Activated naive CD4-positive, alpha-beta T cell treated with anti-CD3 and anti-CD28 coated beads for 36 hours (primary cell): ENCODE data around the gene JAZF1. TPM values are rescaled to one million over a fixed set of nuclear protein-coding genes. Genes with fewer than 3 reads are reported as not detected.

Experiments
- CTCF ChIA-PET: fragments of 350-600 bp; sonication (Branson Sonifier 250); formaldehyde crosslinking; loops from one replicate; lab custom pipeline; 2021; ENCODE audit warnings: antibody characterized with exemption; lab: Charles Lee
- DNase-seq: peaks from one replicate; pipeline ENCODE4 v3.0.0-alpha.2; 2020
- H3K27ac Mint-ChIP-seq: one replicate; pipeline ENCODE4 v1.8.0; 2021; ENCODE audit warnings: mild to moderate bottlenecking, mixed read lengths
- H3K27me3 Mint-ChIP-seq: one replicate; pipeline ENCODE4 v1.8.0; 2021; ENCODE audit warnings: low read depth, mixed read lengths
- H3K36me3 Mint-ChIP-seq: one replicate; pipeline ENCODE4 v1.8.0; 2021; ENCODE audit warnings: low read depth, mixed read lengths
- H3K4me1 Mint-ChIP-seq: one replicate; pipeline ENCODE4 v1.8.0; 2021; ENCODE audit warnings: low read depth, mixed read lengths
- H3K4me3 Mint-ChIP-seq: one replicate; pipeline ENCODE4 v1.8.0; 2021; ENCODE audit warnings: mild to moderate bottlenecking, moderate library complexity, mixed read lengths
- H3K9me3 Mint-ChIP-seq: one replicate; pipeline ENCODE4 v1.8.0; 2021; ENCODE audit warnings: mixed read lengths
- intact Hi-C: fragments of 100-400 bp; cut with micrococcal nuclease; formaldehyde crosslinking; loops from one replicate; pipeline ENCODE4 v1.15.1; 2023
- total RNA-seq, 2 experiments: library from RNA; stranded (reverse); gene quantifications; one replicate each; pipeline ENCODE4 v1.2.3, GENCODE V29; 2021

Gene JAZF1
- total RNA-seq, 2 experiments from 2014 or later, result 3.4 to 4.7 TPM

GRCh38 chr7:28144266-28144665 is 36.3 kb downstream of the JAZF1 start:
- intact Hi-C loops, result no loop called here
- no peak overlapping the region for H3K4me3 Mint-ChIP-seq
- no peaks in the 10 kb centered on the region for H3K27me3 Mint-ChIP-seq
- no peak overlapping the region for H3K27ac Mint-ChIP-seq
- CTCF ChIA-PET, result no interaction called here
- no peaks in the 10 kb centered on the region for H3K9me3 Mint-ChIP-seq
- peaks cover 9% of the 10 kb centered on the region for H3K4me1 Mint-ChIP-seq
- no peaks in the 10 kb centered on the region for H3K36me3 Mint-ChIP-seq
- DNase-seq, result no peak

- intact Hi-C loops, result loop anchor here (1.0 kb wide), 1 partner anchor 130 kb away; no protein-coding TSS in a partner anchor
These were observed 37.9 kb downstream of the JAZF1 start for GRCh38 chr7:28142650-28143049.

GRCh38 chr7:28140979-28141378 is 39.6 kb downstream of the JAZF1 start:
- H3K36me3 Mint-ChIP-seq, result no peaks in the 10 kb centered on the region
- no peak overlapping the region for H3K27ac Mint-ChIP-seq
- intact Hi-C loops, result no loop called here
- H3K9me3 Mint-ChIP-seq, result no peaks in the 10 kb centered on the region
- no peak overlapping the region for H3K4me3 Mint-ChIP-seq
- no peak for DNase-seq
- H3K27me3 Mint-ChIP-seq, result no peaks in the 10 kb centered on the region
- CTCF ChIA-PET, result interaction anchor here (1.0 kb wide), 1 partner anchor 25 kb away, joined by 5 read pairs; no protein-coding TSS in a partner anchor
- peaks cover 9% of the 10 kb centered on the region for H3K4me1 Mint-ChIP-seq

More at GRCh38 chr7:28142650-28143049, 37.9 kb downstream of the JAZF1 start:
- DNase-seq, result peak; percentile 25
- CTCF ChIA-PET, result interaction anchor here (1.0 to 1.4 kb wide), 2 partner anchors 44 to 49 kb away, joined by 3 to 4 read pairs; no protein-coding TSS in a partner anchor
- Mint-ChIP-seq H3K4me1 (peaks cover 9% of the 10 kb centered on the region), H3K4me3 (no peak overlapping the region), H3K27ac (no peak overlapping the region), H3K9me3 (no peaks in the 10 kb centered on the region), H3K36me3 (no peaks in the 10 kb centered on the region), H3K27me3 (no peaks in the 10 kb centered on the region)

- H3K4me1 Mint-ChIP-seq, result peaks cover 3% of the 10 kb centered on the region
- no peaks in the 10 kb centered on the region for H3K9me3 Mint-ChIP-seq
- no peaks in the 10 kb centered on the region for H3K27me3 Mint-ChIP-seq
- no peak overlapping the region for H3K4me3 Mint-ChIP-seq
- CTCF ChIA-PET, result no interaction called here
- no peak for DNase-seq
- intact Hi-C loops, result no loop called here
- H3K36me3 Mint-ChIP-seq, result no peaks in the 10 kb centered on the region
- no peak overlapping the region for H3K27ac Mint-ChIP-seq
These were observed 41.8 kb downstream of the JAZF1 start for GRCh38 chr7:28138837-28139236.

GRCh38 chr7:28137463-28137862 is 43.1 kb downstream of the JAZF1 start:
- no peak overlapping the region for H3K27ac Mint-ChIP-seq
- peaks cover 8% of the 10 kb centered on the region for H3K4me1 Mint-ChIP-seq
- no peak for DNase-seq
- H3K27me3 Mint-ChIP-seq, result no peaks in the 10 kb centered on the region
- intact Hi-C loops, result no loop called here
- CTCF ChIA-PET, result interaction anchor here (0.6 to 0.7 kb wide), 2 partner anchors 10 to 610 kb away, joined by 3 read pairs; no protein-coding TSS in a partner anchor
- H3K9me3 Mint-ChIP-seq, result no peaks in the 10 kb centered on the region
- no peak overlapping the region for H3K4me3 Mint-ChIP-seq
- H3K36me3 Mint-ChIP-seq, result no peaks in the 10 kb centered on the region

GRCh38 chr7:28136885-28137284 is 43.7 kb downstream of the JAZF1 start:
- H3K27ac Mint-ChIP-seq, result no peak overlapping the region
- CTCF ChIA-PET, result interaction anchor here (0.6 kb wide), 1 partner anchor 610 kb away, joined by 3 read pairs; no protein-coding TSS in a partner anchor
- H3K4me3 Mint-ChIP-seq, result no peak overlapping the region
- intact Hi-C loops, result no loop called here
- no peaks in the 10 kb centered on the region for H3K36me3 Mint-ChIP-seq
- peaks cover 8% of the 10 kb centered on the region for H3K4me1 Mint-ChIP-seq
- no peaks in the 10 kb centered on the region for H3K9me3 Mint-ChIP-seq
- no peaks in the 10 kb centered on the region for H3K27me3 Mint-ChIP-seq
- DNase-seq, result no peak

- Mint-ChIP-seq H3K27me3 (no peaks in the 10 kb centered on the region), H3K36me3 (no peaks in the 10 kb centered on the region), H3K27ac (no peak overlapping the region), H3K4me1 (peaks cover 8% of the 10 kb centered on the region), H3K9me3 (no peaks in the 10 kb centered on the region), H3K4me3 (no peak overlapping the region)
- CTCF ChIA-PET, result no interaction called here
- intact Hi-C loops, result no loop called here
- DNase-seq, result no peak
These were observed 44.2 kb downstream of the JAZF1 start for GRCh38 chr7:28136420-28136819.

GRCh38 chr7:28135760-28136159 is 44.8 kb downstream of the JAZF1 start:
- no peak overlapping the region for H3K27ac Mint-ChIP-seq
- no peaks in the 10 kb centered on the region for H3K9me3 Mint-ChIP-seq
- CTCF ChIA-PET, result no interaction called here

GRCh38 chr7:28135315-28135714 is 45.3 kb downstream of the JAZF1 start:
- CTCF ChIA-PET, result no interaction called here
- intact Hi-C loops, result no loop called here
- no peaks in the 10 kb centered on the region for H3K9me3 Mint-ChIP-seq
- H3K36me3 Mint-ChIP-seq, result no peaks in the 10 kb centered on the region
- H3K27me3 Mint-ChIP-seq, result no peaks in the 10 kb centered on the region
- H3K4me3 Mint-ChIP-seq, result no peak overlapping the region
- DNase-seq, result no peak
- no peak overlapping the region for H3K27ac Mint-ChIP-seq
- H3K4me1 Mint-ChIP-seq, result peaks cover 8% of the 10 kb centered on the region

More at GRCh38 chr7:28135760-28136159, 44.8 kb downstream of the JAZF1 start:
- DNase-seq, result no peak
- intact Hi-C loops, result no loop called here
- Mint-ChIP-seq H3K4me3 (no peak overlapping the region), H3K27me3 (no peaks in the 10 kb centered on the region), H3K4me1 (peaks cover 8% of the 10 kb centered on the region), H3K36me3 (no peaks in the 10 kb centered on the region)

GRCh38 chr7:28133872-28134271 is 46.7 kb downstream of the JAZF1 start:
- Mint-ChIP-seq H3K9me3 (no peaks in the 10 kb centered on the region), H3K27me3 (no peaks in the 10 kb centered on the region), H3K27ac (no peak overlapping the region), H3K4me3 (no peak overlapping the region), H3K36me3 (no peaks in the 10 kb centered on the region), H3K4me1 (peaks cover 8% of the 10 kb centered on the region)
- no peak for DNase-seq
- intact Hi-C loops, result no loop called here
- CTCF ChIA-PET, result no interaction called here

GRCh38 chr7:28132959-28133870 is 47.4 kb downstream of the JAZF1 start:
- H3K4me3 Mint-ChIP-seq, result no peak overlapping the region
- H3K27ac Mint-ChIP-seq, result no peak overlapping the region

GRCh38 chr7:28130277-28130676 is 50.3 kb downstream of the JAZF1 start:
- Mint-ChIP-seq H3K4me3 (no peak overlapping the region), H3K27ac (no peak overlapping the region), H3K27me3 (no peaks in the 10 kb centered on the region), H3K4me1 (peaks cover 8% of the 10 kb centered on the region), H3K36me3 (peaks cover 2% of the 10 kb centered on the region), H3K9me3 (no peaks in the 10 kb centered on the region)
- intact Hi-C loops, result no loop called here
- no peak for DNase-seq
- CTCF ChIA-PET, result interaction anchor here (0.6 to 1.0 kb wide), 2 partner anchors 36 to 622 kb away, joined by 4 read pairs; no protein-coding TSS in a partner anchor

More at GRCh38 chr7:28132959-28133870, 47.4 kb downstream of the JAZF1 start:
- intact Hi-C loops, result no loop called here
- Mint-ChIP-seq H3K9me3 (no peaks in the 10 kb centered on the region), H3K36me3 (no peaks in the 10 kb centered on the region), H3K4me1 (peaks cover 8% of the 10 kb centered on the region), H3K27me3 (no peaks in the 10 kb centered on the region)
- CTCF ChIA-PET, result no interaction called here
- no peak for DNase-seq
